Ovary (tissue), 9 donors: ENCODE results near the gene IRF4. TPM values are rescaled to one million over a fixed set of nuclear protein-coding genes. Genes with fewer than 3 reads are reported as not detected.

Experiments
- DNase-seq, 5 donors: peaks; one replicate each; pipeline ENCODE4 v3.0.0-alpha.2; 2019 to 2020
- H3K27ac ChIP-seq, 2 donors: fragments of 200-600 bp; one replicate each; pipeline versions ENCODE4 v1.5.1 to v1.8.0; 2019 to 2022
- H3K27me3 ChIP-seq: fragments of 200-600 bp; one replicate; pipeline ENCODE4 v1.8.0; 2022
- H3K36me3 ChIP-seq: fragments of 200-600 bp; sonication (generic); one replicate; pipeline ENCODE4 v1.5.1; 2019
- H3K4me1 ChIP-seq: one replicate; pipeline ENCODE4 v1.8.1; 2013; ENCODE audit warnings: mild to moderate bottlenecking, moderate library complexity; ENCODE audit not compliant: insufficient read depth
- H3K4me3 ChIP-seq: fragments of 200-600 bp; sonication (generic); one replicate; pipeline ENCODE4 v1.5.1; 2017
- H3K9me3 ChIP-seq, 2 donors: fragments of 200-600 bp in 1 of 2; sonication (generic) in 1 of 2; one replicate each; pipeline versions ENCODE4 v1.5.1 to v1.8.1; 2013 to 2019; ENCODE audit warnings: mild to moderate bottlenecking in 1 of 2, moderate library complexity in 1 of 2
- EP300 ChIP-seq: sonication (generic); formaldehyde crosslinking; IDR thresholded peaks from one replicate; pipeline ENCODE4 v1.6.1; 2017; ENCODE audit warnings: antibody characterized with exemption
- POLR2A ChIP-seq: fragments of 450-650 bp; IDR thresholded peaks from one replicate; pipeline ENCODE4 v1.6.1; 2017; ENCODE audit warnings: antibody characterized with exemption, mild to moderate bottlenecking, moderate library complexity
- WGBS, 3 donors: extraction: QIAGEN DNeasy Blood & Tissue Kit in 1 of 3; methylation state at CpG; one replicate each; pipeline versions ENCODE4 v1.1.5 to v1.1.7; 2013 to 2017; 5-methylcytosine and 5-hydroxymethylcytosine counted together
- intact Hi-C, 4 donors: fragments of 100-400 bp; cut with DNase I; formaldehyde crosslinking; loops; one replicate each; pipeline versions ENCODE4 v1.11.0 to v1.15.1; 2022 to 2023
- polyA plus RNA-seq, 2 donors: library from polyadenylated mRNA; stranded (reverse); fragments of 200-250 nt in 1 of 2; fragments of 350-450 nt in 1 of 2; fragmentation: Illumina TruSeq in 1 of 2; extraction: RNeasy Lipid Tissue Mini Kit (QIAGEN cat#74804) in 1 of 2; gene quantifications; one replicate each; pipeline ENCODE4 v1.2.3, GENCODE V29; 2013 to 2014
- total RNA-seq, 7 donors: library from RNA; depleted of rRNA in 2 of 7; stranded (reverse); fragments of >200 nt in 2 of 7; fragmentation: NEBNext Ultra II Directional in 3 of 7; extraction: Animal tissue kit (Norgen Biotek cat#: 25700) in 3 of 7; gene quantifications; one replicate each; pipeline versions ENCODE4 v1.1.0 to v1.2.4, GENCODE V29; 2016 to 2023
- TF ChIP-seq, protein P1 (sequence below), 3 donors: fragments of 450-650 bp in 2 of 3; fragments of 200-600 bp in 1 of 3; IDR thresholded peaks; one replicate each; pipeline versions ENCODE4 v1.5.1 to v1.8.0; 2016 to 2022; ENCODE audit warnings: antibody characterized with exemption in 3 of 3, mild to moderate bottlenecking in 1 of 3
- donor health status: DM: no; HTN: no; CAD: no; lungs with moderate emphysema.
- donor health status: DM: no; HTN: no; CAD: no.
- donor health status: Bipolar disorder and iron deficiency.
- donor health status: DM: yes; HTN: yes; CAD: no.
- donor health status: DM: no; HTN: no; CAD: no.
- donor health status: DM: yes; HTN: yes; CAD: no.

The IRF4 gene
- total and polyA plus RNA-seq, 9 donors, result 0.12 to 20.7 (median 1.0) TPM

DNA sequence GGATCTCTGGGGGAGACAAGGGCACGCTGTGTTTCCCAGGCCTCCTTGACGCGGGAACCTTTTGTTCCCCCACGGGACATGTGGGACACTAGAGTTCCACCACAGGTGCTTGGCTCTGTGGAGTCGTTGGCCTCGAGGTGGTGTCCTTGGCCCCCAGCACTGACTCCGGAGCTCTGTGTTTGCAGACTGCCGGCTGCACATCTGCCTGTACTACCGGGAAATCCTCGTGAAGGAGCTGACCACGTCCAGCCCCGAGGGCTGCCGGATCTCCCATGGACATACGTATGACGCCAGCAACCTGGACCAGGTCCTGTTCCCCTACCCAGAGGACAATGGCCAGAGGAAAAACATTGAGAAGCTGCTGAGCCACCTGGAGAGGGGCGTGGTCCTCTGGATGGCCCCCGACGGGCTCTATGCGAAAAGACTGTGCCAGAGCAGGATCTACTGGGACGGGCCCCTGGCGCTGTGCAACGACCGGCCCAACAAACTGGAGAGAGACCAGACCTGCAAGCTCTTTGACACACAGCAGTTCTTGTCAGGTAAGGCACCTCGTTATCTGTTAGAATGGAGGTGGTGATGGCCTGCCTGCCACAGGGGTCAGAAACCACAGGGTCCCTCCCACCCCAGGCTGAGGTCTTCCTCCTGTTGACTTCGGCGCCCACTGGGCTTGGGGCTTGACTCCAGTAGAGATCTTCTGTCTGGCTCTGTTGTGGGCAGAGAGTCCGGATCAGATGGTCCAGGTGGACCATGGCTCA is 9.9 kb downstream of the IRF4 start:
- TF ChIP-seq EP300, result no peak
- TF ChIP-seq POLR2A, result no peak
- intact Hi-C loops, result no loop called here
- no peak for DNase-seq
- WGBS, 3 donors, result 80 to 84% (median 81%) methylated on average over 22 to 27 of the region's 27 CpGs
- Histone ChIP-seq H3K36me3 (no peaks in the 10 kb centered on the region), H3K4me3 (no peak overlapping the region), H3K9me3 (no peaks in the 10 kb centered on the region), H3K4me1 (no peaks in the 10 kb centered on the region), H3K27me3 (no peaks in the 10 kb centered on the region), H3K27ac (no peak overlapping the region)

DNA sequence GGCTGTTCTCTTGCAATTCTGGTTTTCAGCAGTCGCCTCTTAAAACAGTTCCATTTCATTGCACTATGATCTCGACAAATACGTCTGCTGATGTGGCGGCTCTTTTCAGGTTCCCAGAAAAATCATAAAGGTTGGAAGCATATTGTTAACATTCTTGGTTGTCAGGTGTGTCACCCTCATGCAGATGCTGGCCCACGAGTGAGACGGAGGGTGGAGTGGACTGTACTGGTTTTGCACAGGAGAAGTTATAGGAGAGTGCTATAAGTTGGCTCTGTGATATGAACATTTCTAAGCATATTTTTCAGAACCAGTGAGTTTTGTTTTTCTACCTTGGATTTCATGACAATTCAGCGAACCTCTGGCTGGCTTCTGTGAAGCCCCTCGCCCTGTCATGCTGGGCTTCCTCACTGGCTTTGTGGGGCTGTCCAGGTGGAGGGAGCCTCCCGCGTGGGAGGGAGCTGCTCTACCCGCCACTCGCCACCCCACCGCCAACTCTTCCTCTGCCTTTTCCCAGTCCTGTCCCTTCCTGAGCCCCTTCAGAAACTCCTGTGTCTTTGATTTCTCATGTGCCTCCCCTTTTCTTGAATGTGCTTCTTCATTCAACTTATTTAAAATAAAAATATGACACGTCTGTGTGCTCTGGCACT is 10.6 kb downstream of the IRF4 start:
- H3K36me3 ChIP-seq, result no peaks in the 10 kb centered on the region
- no peaks in the 10 kb centered on the region for H3K27me3 ChIP-seq
- no peak overlapping the region for H3K4me3 ChIP-seq
- 69 to 82% (median 80%) methylated on average over 14 of the region's 14 CpGs for WGBS, 3 donors
- DNase-seq, result no peak
- H3K9me3 ChIP-seq, result no peaks in the 10 kb centered on the region
- H3K4me1 ChIP-seq, result no peaks in the 10 kb centered on the region
- no peak overlapping the region for H3K27ac ChIP-seq
- intact Hi-C loops, result no loop called here
- no peak for TF ChIP-seq POLR2A
- TF ChIP-seq EP300, result no peak
- TF ChIP-seq, protein P1, sequence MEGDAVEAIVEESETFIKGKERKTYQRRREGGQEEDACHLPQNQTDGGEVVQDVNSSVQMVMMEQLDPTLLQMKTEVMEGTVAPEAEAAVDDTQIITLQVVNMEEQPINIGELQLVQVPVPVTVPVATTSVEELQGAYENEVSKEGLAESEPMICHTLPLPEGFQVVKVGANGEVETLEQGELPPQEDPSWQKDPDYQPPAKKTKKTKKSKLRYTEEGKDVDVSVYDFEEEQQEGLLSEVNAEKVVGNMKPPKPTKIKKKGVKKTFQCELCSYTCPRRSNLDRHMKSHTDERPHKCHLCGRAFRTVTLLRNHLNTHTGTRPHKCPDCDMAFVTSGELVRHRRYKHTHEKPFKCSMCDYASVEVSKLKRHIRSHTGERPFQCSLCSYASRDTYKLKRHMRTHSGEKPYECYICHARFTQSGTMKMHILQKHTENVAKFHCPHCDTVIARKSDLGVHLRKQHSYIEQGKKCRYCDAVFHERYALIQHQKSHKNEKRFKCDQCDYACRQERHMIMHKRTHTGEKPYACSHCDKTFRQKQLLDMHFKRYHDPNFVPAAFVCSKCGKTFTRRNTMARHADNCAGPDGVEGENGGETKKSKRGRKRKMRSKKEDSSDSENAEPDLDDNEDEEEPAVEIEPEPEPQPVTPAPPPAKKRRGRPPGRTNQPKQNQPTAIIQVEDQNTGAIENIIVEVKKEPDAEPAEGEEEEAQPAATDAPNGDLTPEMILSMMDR (IDR thresholded peaks at IDR 0.05), result no peak

DNA sequence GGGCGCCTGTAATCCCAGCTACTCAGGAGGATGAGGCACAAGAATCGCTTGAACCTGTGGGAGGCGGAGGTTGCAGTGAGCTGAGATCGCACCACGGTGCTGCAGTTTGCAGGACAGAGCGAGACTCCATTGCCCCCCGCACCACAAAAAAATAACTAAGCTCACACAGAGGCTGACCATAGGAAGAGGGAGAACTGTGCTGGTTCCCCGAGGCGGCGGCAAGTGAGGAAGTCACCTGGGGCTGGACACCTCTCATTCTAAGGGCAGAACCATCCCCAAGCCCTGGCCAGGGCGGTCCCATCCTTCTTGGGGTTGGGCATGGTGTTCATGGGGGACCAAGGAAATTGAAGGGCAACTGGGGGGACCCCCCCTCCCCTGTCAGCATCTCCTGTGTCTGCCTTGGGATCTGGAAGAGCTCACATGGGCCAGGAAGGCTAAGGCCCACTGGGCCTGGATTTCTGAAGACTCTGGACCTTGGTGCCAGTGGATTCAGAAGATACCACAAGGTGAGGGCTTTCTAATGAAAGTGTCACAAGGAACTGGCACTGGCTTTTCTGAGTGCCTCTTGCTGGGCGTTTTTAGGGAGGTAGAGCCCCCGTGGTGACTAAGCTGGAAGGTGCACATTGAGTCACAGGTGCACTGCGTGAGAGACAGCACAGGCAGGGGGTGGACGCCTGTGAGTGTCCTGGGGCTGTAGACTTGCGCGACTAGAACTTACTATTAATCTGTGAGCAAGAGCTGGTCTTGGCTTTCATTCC is 11.5 kb downstream of the IRF4 start:
- DNase-seq, result no peak
- H3K27ac ChIP-seq, result no peak overlapping the region
- 80 to 84% (median 84%) methylated on average over 17 of the region's 17 CpGs for WGBS, 3 donors
- no peaks in the 10 kb centered on the region for H3K36me3 ChIP-seq
- TF ChIP-seq POLR2A, result no peak
- TF ChIP-seq, protein P1 (IDR thresholded peaks at IDR 0.05), result no peak
- no peak for TF ChIP-seq EP300
- H3K4me3 ChIP-seq, result no peak overlapping the region
- intact Hi-C loops, result no loop called here
- H3K9me3 ChIP-seq, result no peaks in the 10 kb centered on the region
- H3K27me3 ChIP-seq, result no peaks in the 10 kb centered on the region
- H3K4me1 ChIP-seq, result no peaks in the 10 kb centered on the region

GRCh38 chr6:403659-404655 is 12.4 kb downstream of the IRF4 start:
- WGBS, 3 donors, result 68 to 83% (median 73%) methylated on average over 19 of the region's 19 CpGs
- H3K4me1 ChIP-seq, result no peaks in the 10 kb centered on the region

More at GRCh38 chr6:403659-404655, 12.4 kb downstream of the IRF4 start:
- intact Hi-C loops, result no loop called here
- no peaks in the 10 kb centered on the region for H3K36me3 ChIP-seq
- DNase-seq, result no peak
- H3K9me3 ChIP-seq, result no peaks in the 10 kb centered on the region
- H3K4me3 ChIP-seq, result no peak overlapping the region
- no peak overlapping the region for H3K27ac ChIP-seq
- no peaks in the 10 kb centered on the region for H3K27me3 ChIP-seq
- TF ChIP-seq, protein P1 (IDR thresholded peaks at IDR 0.05), result no peak
- no peak for TF ChIP-seq POLR2A
- TF ChIP-seq EP300, result no peak
